H1 (cell line): ENCODE measurements around the gene LCE7A.

Experiments used
- CEBPB ChIP-seq: IDR thresholded peaks from 2 replicates; pipeline ENCODE4 v1.6.1; 2012; ENCODE audit warnings: low read depth, low read length
- CHD1 ChIP-seq: IDR thresholded peaks from 2 replicates; pipeline ENCODE4 v1.6.1; 2012; ENCODE audit warnings: low read depth, low read length, improper control_type of control experiment
- CTCF ChIP-seq, 3 experiments: IDR thresholded peaks; 1 replicate in 2 of 3; 2 replicates in 1 of 3; pipeline versions ENCODE4 v1.5.1 to v1.6.1; 2011; ENCODE audit warnings: low read length in 3 of 3, mild to moderate bottlenecking in 3 of 3, inconsistent platforms in 2 of 3, low read depth in 1 of 3, moderate library complexity in 1 of 3; ENCODE audit not compliant: insufficient read depth in 1 of 3; ENCODE audit errors: control extremely low read depth in 1 of 3
- EZH2 ChIP-seq: fragments of 200-600 bp; sonication (generic); IDR thresholded peaks from 2 replicates; pipeline ENCODE4 v1.7.1; 2012; ENCODE audit warnings: low read depth, mild to moderate bottlenecking, moderate library complexity, low read length, inconsistent platforms; ENCODE audit not compliant: severe bottlenecking
- GABPA ChIP-seq: IDR thresholded peaks from 2 replicates; pipeline ENCODE4 v1.6.1; 2011; ENCODE audit warnings: mild to moderate bottlenecking, low read length, moderate library complexity, borderline replicate concordance; ENCODE audit not compliant: insufficient read depth
- JUND ChIP-seq: IDR thresholded peaks from 2 replicates; pipeline ENCODE4 v1.6.1; 2011; ENCODE audit warnings: mild to moderate bottlenecking, improper control_type of control experiment, low read length
- POLR2A ChIP-seq, 2 experiments: IDR thresholded peaks; 1 replicate in 1 of 2; 2 replicates in 1 of 2; pipeline ENCODE4 v1.6.1; 2011; ENCODE audit warnings: low read depth in 2 of 2, low read length in 2 of 2, mild to moderate bottlenecking in 2 of 2; ENCODE audit errors: control extremely low read depth in 1 of 2
- POLR2AphosphoS5 ChIP-seq: IDR thresholded peaks from 2 replicates; pipeline ENCODE4 v1.6.1; 2011; ENCODE audit warnings: low read depth, low read length
- RFX5 ChIP-seq: IDR thresholded peaks from 2 replicates; pipeline ENCODE4 v1.6.1; 2011; ENCODE audit warnings: low read depth, low read length, improper control_type of control experiment, borderline replicate concordance
- SIN3A ChIP-seq, 2 experiments: IDR thresholded peaks in 1 of 2; conservative IDR thresholded peaks in 1 of 2; 2 replicates each; pipeline ENCODE4 v1.6.1; 2011 to 2012; ENCODE audit warnings: low read length in 2 of 2, improper control_type of control experiment in 1 of 2, low read depth in 1 of 2, mild to moderate bottlenecking in 1 of 2
- YY1 ChIP-seq: IDR thresholded peaks from 2 replicates; pipeline ENCODE4 v1.6.1; 2011; ENCODE audit warnings: low read depth, mild to moderate bottlenecking, low read length

DNA sequence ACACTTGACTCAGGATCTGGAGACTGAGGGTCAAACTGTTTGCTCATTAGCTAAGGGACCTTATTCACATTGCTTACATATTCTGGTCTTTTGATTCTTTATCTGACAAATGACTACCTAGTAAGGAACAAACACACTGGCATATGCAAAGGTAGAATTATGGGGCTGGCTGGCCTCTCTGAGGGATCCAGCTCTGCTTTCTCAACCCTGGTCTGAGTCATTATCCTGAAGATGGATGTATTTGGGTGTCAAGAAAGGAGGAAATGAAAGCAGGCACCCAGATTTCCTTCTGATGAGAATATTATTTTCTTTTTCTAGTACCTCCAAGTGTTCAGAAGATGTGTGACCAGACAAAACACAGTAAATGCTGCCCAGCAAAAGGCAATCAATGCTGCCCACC, 24.3 kb downstream of the LCE7A start:
- TF ChIP-seq CEBPB, result no peak
- TF ChIP-seq EZH2, result no peak
- TF ChIP-seq POLR2AphosphoS5, result no peak
- no peak for TF ChIP-seq GABPA
- TF ChIP-seq CTCF (IDR thresholded peaks at IDR 0.05; ENCODE audit: control extremely low read depth in 1 of 3, insufficient read depth in 1 of 3, low read depth in 1 of 3, low read length in 3 of 3), result no peak
- no peak for TF ChIP-seq POLR2A (IDR thresholded peaks at IDR 0.05; ENCODE audit: control extremely low read depth in 1 of 2, low read depth in 2 of 2, low read length in 2 of 2)
- TF ChIP-seq RFX5, result no peak
- no peak for TF ChIP-seq YY1
- no peak for TF ChIP-seq JUND
- no peak for TF ChIP-seq SIN3A (conservative IDR thresholded peaks at IDR 0.05 in 1 of 2, IDR thresholded peaks at IDR 0.05 in 1 of 2; ENCODE audit: low read depth in 1 of 2, low read length in 2 of 2)
- no peak for TF ChIP-seq CHD1
